Peyer's patch (tissue), 4 donors: ENCODE measurements around the gene CDK9.

Experiments used
- CTCF ChIP-seq, 6 experiments: fragments of 450-650 bp in 4 of 6; fragments of 200-600 bp in 2 of 6; sonication (generic) in 1 of 6; IDR thresholded peaks; one replicate each; pipeline ENCODE4 v1.5.1; 2017 to 2019; ENCODE audit warnings: antibody characterized with exemption in 6 of 6, mild to moderate bottlenecking in 3 of 6, moderate library complexity in 1 of 6
- POLR2A ChIP-seq, 2 donors: fragments of 450-650 bp; IDR thresholded peaks; one replicate each; pipeline ENCODE4 v1.5.1; 2017; ENCODE audit warnings: antibody characterized with exemption in 2 of 2, mild to moderate bottlenecking in 2 of 2, moderate library complexity in 2 of 2

- no peak for TF ChIP-seq CTCF (IDR thresholded peaks at IDR 0.05)
- no peak for TF ChIP-seq POLR2A (IDR thresholded peaks at IDR 0.05)
These were observed 50.2 kb downstream of the CDK9 start for GRCh38 chr9:127835991-127836516.
